Transverse colon (tissue), 3 donors: ENCODE measurements around the gene NCBP3.

Source experiments
- CTCF ChIP-seq, 5 experiments: fragments of 200-600 bp in 3 of 5; fragments of 450-650 bp in 2 of 5; sonication (generic) in 3 of 5; IDR thresholded peaks; 1 replicate in 2 of 5; 2 replicates in 3 of 5; pipeline ENCODE4 v1.5.1; 2016 to 2017; ENCODE audit warnings: antibody characterized with exemption in 5 of 5, inconsistent platforms in 3 of 5, mild to moderate bottlenecking in 2 of 5, moderate library complexity in 1 of 5
- POLR2A ChIP-seq: fragments of 450-650 bp; IDR thresholded peaks from one replicate; pipeline ENCODE4 v1.6.1; 2016; ENCODE audit warnings: antibody characterized with exemption, mild to moderate bottlenecking, moderate library complexity

GRCh38 chr17:3773966-3774365, 72.1 kb downstream of the NCBP3 start:
- no peak for TF ChIP-seq CTCF (IDR thresholded peaks at IDR 0.05)
- TF ChIP-seq POLR2A: no peak
